Activated naive CD8-positive, alpha-beta T cell treated with anti-CD3 and anti-CD28 coated beads, Interleukin-2, amount 10 ng/mL, durations not matched to agents 7 days and 5 days (primary cell): Measurements from ENCODE around the gene ARPC1B. TPM values are rescaled to one million over a fixed set of nuclear protein-coding genes. Genes with fewer than 3 reads are reported as not detected.
"Not testable (repeated sequence)": the region's sequence is repeated elsewhere in the genome, so short reads cannot be mapped to it uniquely, and the experiment has no call there.

ENCODE experiments used
- ATAC-seq: fragments of 150-1000 bp; cut with Tn5 transposase; one replicate; pipeline ENCODE4 v1.10.0; 2021; ENCODE audit warnings: low read depth, moderate library complexity
- POLR2A ChIA-PET: fragments of 350-600 bp; sonication (Branson Sonifier 250); formaldehyde crosslinking; loops from one replicate; lab custom pipeline; 2021; ENCODE audit warnings: antibody characterized with exemption; lab: Charles Lee
- DNase-seq: peaks from one replicate; pipeline ENCODE4 v3.0.0; 2021
- H3K27ac Mint-ChIP-seq: one replicate; pipeline ENCODE4 v1.8.0; 2022; ENCODE audit warnings: mild to moderate bottlenecking, mixed read lengths
- H3K27me3 Mint-ChIP-seq: one replicate; pipeline ENCODE4 v1.8.0; 2022; ENCODE audit warnings: mild to moderate bottlenecking, moderate library complexity, mixed read lengths
- H3K36me3 Mint-ChIP-seq: one replicate; pipeline ENCODE4 v1.8.0; 2021; ENCODE audit warnings: mild to moderate bottlenecking, mixed read lengths
- H3K4me1 Mint-ChIP-seq: one replicate; pipeline ENCODE4 v1.8.0; 2021; ENCODE audit warnings: mixed read lengths
- H3K4me3 Mint-ChIP-seq: one replicate; pipeline ENCODE4 v1.8.0; 2022; ENCODE audit warnings: mild to moderate bottlenecking, moderate library complexity, mixed read lengths
- H3K9me3 Mint-ChIP-seq: one replicate; pipeline ENCODE4 v1.8.0; 2021; ENCODE audit warnings: mixed read lengths
- total RNA-seq, 2 experiments: library from RNA; stranded (reverse); gene quantifications; one replicate each; pipeline ENCODE4 v1.2.3, GENCODE V29; 2021

Gene ARPC1B
- total RNA-seq, 2 experiments from 2014 or later, result 318 to 319 TPM

GRCh38 chr7:99409806-99410205 is 35.3 kb downstream of the ARPC1B start:
- peak overlapping the region; percentile 92 for H3K4me3 Mint-ChIP-seq
- H3K36me3 Mint-ChIP-seq, result peaks cover 16% of the 10 kb centered on the region
- peak overlapping the region; percentile 89 for H3K27ac Mint-ChIP-seq
- POLR2A ChIA-PET, result interaction anchor here (1.4 to 6.5 kb wide), 7 partner anchors 10 to 691 kb away, joined by 5 to 67 read pairs (median 11); partner anchors contain the start of genes AP4M1, ARPC1B, CPSF4 and MCM7
- H3K4me1 Mint-ChIP-seq, result peaks cover 26% of the 10 kb centered on the region
- ATAC-seq, result no peak
- no peaks in the 10 kb centered on the region for H3K27me3 Mint-ChIP-seq
- DNase-seq, result no peak
- no peaks in the 10 kb centered on the region for H3K9me3 Mint-ChIP-seq

- H3K36me3 Mint-ChIP-seq, result peaks cover 21% of the 10 kb centered on the region
- POLR2A ChIA-PET, result interaction anchor here (6.5 kb wide), 1 partner anchor 19 kb away, joined by 67 read pairs; no protein-coding TSS in a partner anchor
These were observed 36.1 kb downstream of the ARPC1B start for GRCh38 chr7:99410635-99411034.

DNA sequence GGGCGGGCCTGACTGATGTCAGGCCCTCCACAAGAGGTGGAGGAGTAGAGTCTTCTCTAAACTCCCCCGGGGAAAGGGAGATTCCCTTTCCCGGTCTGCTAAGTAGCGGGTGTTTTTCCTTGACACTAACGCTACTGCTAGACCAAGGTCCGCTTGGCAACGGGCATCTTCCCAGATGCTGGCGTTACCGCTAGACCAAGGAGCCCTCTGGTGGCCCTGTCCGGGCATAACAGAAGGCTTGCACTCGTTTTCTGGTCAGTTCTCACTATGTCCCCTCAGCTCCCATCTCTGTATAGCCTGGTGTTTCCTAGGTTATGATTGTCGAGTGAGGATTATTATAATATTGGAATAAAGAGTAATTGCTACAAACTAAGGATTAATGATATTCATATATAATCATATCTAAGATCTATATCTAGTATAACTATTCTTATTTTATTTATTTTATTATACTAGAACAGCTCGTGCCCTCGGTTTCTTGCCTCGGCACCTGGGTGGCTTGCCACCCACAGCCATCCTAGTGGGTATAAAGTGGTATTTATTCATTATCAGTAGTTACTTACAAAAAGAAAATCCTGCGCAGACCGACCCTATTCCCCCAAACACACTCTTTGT is 41.1 kb downstream of the ARPC1B start:
- POLR2A ChIA-PET, DNase-seq, H3K27ac Mint-ChIP-seq: not testable (repeated sequence)

More at GRCh38 chr7:99410635-99411034, 36.1 kb downstream of the ARPC1B start:
- peak overlapping the region; percentile 92 for H3K4me3 Mint-ChIP-seq
- no peaks in the 10 kb centered on the region for H3K27me3 Mint-ChIP-seq
- no peak for ATAC-seq
- no peak overlapping the region for H3K27ac Mint-ChIP-seq
- no peaks in the 10 kb centered on the region for H3K9me3 Mint-ChIP-seq
- peaks cover 25% of the 10 kb centered on the region for H3K4me1 Mint-ChIP-seq
- no peak for DNase-seq

GRCh38 chr7:99418260-99418659 is 43.7 kb downstream of the ARPC1B start:
- peaks cover 21% of the 10 kb centered on the region for H3K36me3 Mint-ChIP-seq
- H3K9me3 Mint-ChIP-seq, result no peaks in the 10 kb centered on the region
- ATAC-seq, result no peak
- peaks cover 4% of the 10 kb centered on the region for H3K4me1 Mint-ChIP-seq
- H3K27me3 Mint-ChIP-seq, result no peaks in the 10 kb centered on the region
- no peak for DNase-seq
- no peak overlapping the region for H3K27ac Mint-ChIP-seq
- no peak overlapping the region for H3K4me3 Mint-ChIP-seq
- POLR2A ChIA-PET, result no interaction called here

More for the DNA sequence above, 41.1 kb downstream of the ARPC1B start:
- H3K4me1 Mint-ChIP-seq, result peaks cover 11% of the 10 kb centered on the region
- not testable (repeated sequence) for H3K4me3 Mint-ChIP-seq, H3K9me3 Mint-ChIP-seq, H3K27me3 Mint-ChIP-seq, ATAC-seq
- peaks cover 31% of the 10 kb centered on the region for H3K36me3 Mint-ChIP-seq

- peaks cover 4% of the 10 kb centered on the region for H3K4me1 Mint-ChIP-seq
- no peak overlapping the region for H3K4me3 Mint-ChIP-seq
- ATAC-seq (no peak), DNase-seq (no peak)
- H3K9me3 Mint-ChIP-seq, result no peaks in the 10 kb centered on the region
- POLR2A ChIA-PET, result interaction anchor here (2.0 kb wide), 1 partner anchor 11 kb away, joined by 10 read pairs; the partner anchor contains the start of genes BUD31 and PDAP1
- H3K27ac Mint-ChIP-seq, result no peak overlapping the region
- H3K36me3 Mint-ChIP-seq, result peaks cover 21% of the 10 kb centered on the region
- no peaks in the 10 kb centered on the region for H3K27me3 Mint-ChIP-seq
These were observed 44.9 kb downstream of the ARPC1B start for GRCh38 chr7:99419323-99420021.

- no peak for DNase-seq
- POLR2A ChIA-PET, result interaction anchor here (2.0 kb wide), 1 partner anchor 11 kb away, joined by 10 read pairs; the partner anchor contains the start of genes BUD31 and PDAP1
- no peaks in the 10 kb centered on the region for H3K27me3 Mint-ChIP-seq
- peaks cover 4% of the 10 kb centered on the region for H3K4me1 Mint-ChIP-seq
- peaks cover 18% of the 10 kb centered on the region for H3K36me3 Mint-ChIP-seq
- H3K4me3 Mint-ChIP-seq, result no peak overlapping the region
- no peaks in the 10 kb centered on the region for H3K9me3 Mint-ChIP-seq
- ATAC-seq, result no peak
- H3K27ac Mint-ChIP-seq, result no peak overlapping the region
These were observed 45.7 kb downstream of the ARPC1B start for GRCh38 chr7:99420213-99420612.

GRCh38 chr7:99420986-99421385 is 46.5 kb downstream of the ARPC1B start:
- ATAC-seq (no peak), DNase-seq (no peak)
- no peak overlapping the region for H3K4me3 Mint-ChIP-seq
- H3K36me3 Mint-ChIP-seq, result peaks cover 17% of the 10 kb centered on the region
- H3K27ac Mint-ChIP-seq, result no peak overlapping the region
- POLR2A ChIA-PET, result interaction anchor here (2.0 kb wide), 1 partner anchor 12 kb away, joined by 10 read pairs; the partner anchor contains the start of genes BUD31 and PDAP1
- H3K9me3 Mint-ChIP-seq, result no peaks in the 10 kb centered on the region
- no peaks in the 10 kb centered on the region for H3K27me3 Mint-ChIP-seq
- peaks cover 3% of the 10 kb centered on the region for H3K4me1 Mint-ChIP-seq

- POLR2A ChIA-PET, result interaction anchor here (0.6 to 0.7 kb wide), 3 partner anchors 9 to 443 kb away, joined by 3 to 6 read pairs (median 3); no protein-coding TSS in a partner anchor
- H3K27me3 Mint-ChIP-seq, result no peaks in the 10 kb centered on the region
- ATAC-seq, result no peak
- H3K36me3 Mint-ChIP-seq, result peaks cover 9% of the 10 kb centered on the region
- H3K4me3 Mint-ChIP-seq, result no peak overlapping the region
- H3K4me1 Mint-ChIP-seq, result peaks cover 3% of the 10 kb centered on the region
- DNase-seq, result no peak
- no peaks in the 10 kb centered on the region for H3K9me3 Mint-ChIP-seq
- H3K27ac Mint-ChIP-seq, result no peak overlapping the region
These were observed 47.7 kb downstream of the ARPC1B start for GRCh38 chr7:99422186-99422585.

DNA sequence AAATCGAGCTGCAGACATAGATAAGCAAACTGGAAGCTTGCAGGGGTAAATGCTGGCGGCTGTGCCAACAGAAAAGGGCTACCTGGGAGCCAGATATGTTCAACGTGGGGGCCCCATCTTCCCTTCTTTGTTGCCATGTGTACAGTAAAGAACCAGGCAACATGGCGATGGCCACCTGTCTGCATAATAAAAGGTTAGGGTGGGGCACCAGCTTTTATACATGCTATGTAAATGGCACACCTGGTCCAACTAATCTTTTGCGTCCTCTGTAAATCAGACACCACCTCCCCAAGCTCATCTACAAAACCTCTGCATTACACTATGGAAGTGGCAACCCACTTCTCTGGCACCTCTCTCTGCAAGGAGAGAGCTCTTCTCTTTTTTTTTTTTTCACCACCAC is 48.1 kb downstream of the ARPC1B start:
- ATAC-seq, result no peak
- no peak overlapping the region for H3K4me3 Mint-ChIP-seq
- no peak for DNase-seq
- no peak overlapping the region for H3K27ac Mint-ChIP-seq
- H3K4me1 Mint-ChIP-seq, result no peaks in the 10 kb centered on the region
- POLR2A ChIA-PET, result interaction anchor here (0.6 to 1.3 kb wide), 4 partner anchors 9 to 443 kb away, joined by 3 to 6 read pairs (median 4); no protein-coding TSS in a partner anchor
- no peaks in the 10 kb centered on the region for H3K9me3 Mint-ChIP-seq
- peaks cover 5% of the 10 kb centered on the region for H3K36me3 Mint-ChIP-seq
- no peaks in the 10 kb centered on the region for H3K27me3 Mint-ChIP-seq

DNA sequence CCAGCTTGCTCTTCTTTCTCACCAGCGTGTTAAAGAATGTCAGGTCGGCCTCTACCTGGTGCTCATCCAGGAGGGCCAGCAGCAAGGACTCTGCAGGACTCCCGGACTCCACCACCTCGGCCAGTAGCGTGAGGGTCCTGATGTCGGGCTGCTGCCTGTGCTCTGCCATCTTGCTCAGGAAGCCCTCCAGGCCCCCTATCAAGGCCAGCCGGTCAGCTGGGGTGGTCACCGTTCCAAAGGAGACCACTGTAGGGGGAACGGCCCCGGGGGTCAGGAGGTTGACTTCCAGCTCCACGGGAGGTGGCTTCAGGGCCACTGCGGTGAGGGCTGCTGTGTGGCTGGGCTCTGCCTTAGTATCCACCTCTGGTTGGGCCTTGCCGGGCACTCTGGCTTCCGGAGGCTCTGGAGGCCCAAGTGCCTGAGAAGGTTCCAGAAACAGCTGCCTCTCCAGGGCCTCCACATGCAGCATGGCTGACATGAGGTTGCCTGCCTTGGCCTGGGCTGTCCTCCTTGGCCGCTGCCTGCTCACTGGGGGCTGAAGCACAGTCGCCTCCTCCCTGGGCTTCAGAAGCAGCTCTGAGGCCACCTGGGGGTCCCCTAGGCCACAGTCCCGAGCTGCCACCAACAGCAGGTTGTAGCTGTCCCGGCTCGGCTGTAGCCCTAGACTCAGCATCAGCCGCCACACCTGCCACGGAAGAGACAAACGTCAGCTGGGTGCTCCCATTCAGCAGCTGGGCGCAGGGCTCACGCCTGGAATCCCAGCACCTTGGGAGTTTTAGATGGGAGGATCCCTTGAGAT is 50.6 kb downstream of the ARPC1B start:
- H3K27me3 Mint-ChIP-seq, result no peaks in the 10 kb centered on the region
- H3K4me1 Mint-ChIP-seq, result peaks cover 3% of the 10 kb centered on the region
- no peaks in the 10 kb centered on the region for H3K9me3 Mint-ChIP-seq
- ATAC-seq (no peak), DNase-seq (no peak)
- no peak overlapping the region for H3K4me3 Mint-ChIP-seq
- H3K36me3 Mint-ChIP-seq, result peaks cover 5% of the 10 kb centered on the region
- POLR2A ChIA-PET, result no interaction called here
- H3K27ac Mint-ChIP-seq, result no peak overlapping the region

- H3K36me3 Mint-ChIP-seq, result peaks cover 5% of the 10 kb centered on the region
These were observed 54.5 kb downstream of the ARPC1B start for GRCh38 chr7:99428972-99429566.

DNA sequence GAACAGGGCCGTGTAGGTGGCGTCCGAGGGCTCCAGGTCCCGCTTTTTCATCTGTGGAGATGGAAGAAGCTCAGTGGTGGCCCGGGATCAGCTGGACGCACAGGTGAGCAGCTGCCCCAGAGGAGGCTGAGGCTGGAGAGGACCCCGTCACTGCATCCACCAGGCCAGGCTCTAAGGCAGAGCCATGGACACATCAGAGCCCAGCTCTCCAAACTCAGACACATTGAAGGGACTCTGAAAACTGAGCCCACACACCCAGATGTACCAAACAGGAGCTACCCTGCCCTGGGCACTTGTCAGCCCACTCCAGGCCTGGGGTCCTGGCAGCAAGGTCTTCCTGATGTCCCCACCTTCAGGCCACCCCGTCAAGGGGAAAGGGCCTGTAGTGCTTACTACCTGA is 55.2 kb downstream of the ARPC1B start:
- ATAC-seq, result no peak
- H3K4me3 Mint-ChIP-seq, result no peak overlapping the region
- H3K27ac Mint-ChIP-seq, result no peak overlapping the region
- no peaks in the 10 kb centered on the region for H3K9me3 Mint-ChIP-seq
- H3K36me3 Mint-ChIP-seq, result peaks cover 6% of the 10 kb centered on the region
- no peak for DNase-seq
- H3K4me1 Mint-ChIP-seq, result peaks cover 3% of the 10 kb centered on the region
- H3K27me3 Mint-ChIP-seq, result no peaks in the 10 kb centered on the region
- POLR2A ChIA-PET, result interaction anchor here (0.9 to 2.2 kb wide), 2 partner anchors 9 to 21 kb away, joined by 3 to 10 read pairs; partner anchors contain the start of genes BUD31, CPSF4, PDAP1 and PTCD1

More at GRCh38 chr7:99428972-99429566, 54.5 kb downstream of the ARPC1B start:
- peaks cover 3% of the 10 kb centered on the region for H3K4me1 Mint-ChIP-seq
- peak overlapping the region; percentile 19 for H3K4me3 Mint-ChIP-seq
- DNase-seq (no peak), ATAC-seq (peak; percentile 85)
- H3K27ac Mint-ChIP-seq, result peak overlapping the region; percentile 62
- POLR2A ChIA-PET, result interaction anchor here (2.2 kb wide), 1 partner anchor 9 kb away, joined by 10 read pairs; the partner anchor contains the start of genes CPSF4 and PTCD1
- H3K27me3 Mint-ChIP-seq, result no peaks in the 10 kb centered on the region
- H3K9me3 Mint-ChIP-seq, result no peaks in the 10 kb centered on the region
